ENCODE results near the gene TMEM170A.
A peak's percentile ranks its signal among the peaks of the same experiment; 100 is the strongest.
"Not testable (repeated sequence)": the region's sequence is repeated elsewhere in the genome, so short reads cannot be mapped to it uniquely, and the experiment has no call there.

The TMEM170A gene

GRCh38 chr16:75471723-75472633, 7.5 kb upstream of the TMEM170A start:
- no peak overlapping the region for H3K4me3 ChIP-seq (ENCODE audit: low read depth in 1 of 5, low read length in 5 of 5)
- no peaks in the 10 kb centered on the region for H3K36me3 ChIP-seq (ENCODE audit: control insufficient read depth in 5 of 5, insufficient read depth in 5 of 5, low read length in 5 of 5)
- H3K27ac ChIP-seq (ENCODE audit: low read depth, low read length) = no peak overlapping the region
- no peaks in the 10 kb centered on the region for H3K9me3 ChIP-seq (ENCODE audit: control insufficient read depth in 5 of 5, low read length in 5 of 5)
- no peaks in the 10 kb centered on the region for H3K27me3 ChIP-seq (ENCODE audit: control insufficient read depth in 5 of 5, insufficient read depth in 4 of 5, low read length in 5 of 5)
- no peak overlapping the region for H3K9ac ChIP-seq (ENCODE audit: low read length in 5 of 5)
- no peaks in the 10 kb centered on the region for H3K4me1 ChIP-seq (ENCODE audit: control insufficient read depth in 5 of 5, insufficient read depth in 5 of 5, low read length in 5 of 5)

- no peak overlapping the region for H3K9ac ChIP-seq (ENCODE audit: low read length in 5 of 5)
- H3K4me1 ChIP-seq (ENCODE audit: control insufficient read depth in 5 of 5, insufficient read depth in 5 of 5, low read length in 5 of 5) = peaks cover 1 to 15% (median 7%) of the 10 kb centered on the region in 5 donors
- no peaks in the 10 kb centered on the region for H3K27me3 ChIP-seq (ENCODE audit: control insufficient read depth in 5 of 5, insufficient read depth in 4 of 5, low read length in 5 of 5)
- no peaks in the 10 kb centered on the region for H3K36me3 ChIP-seq (ENCODE audit: control insufficient read depth in 5 of 5, insufficient read depth in 5 of 5, low read length in 5 of 5)
- no peak overlapping the region for H3K4me3 ChIP-seq (ENCODE audit: low read depth in 1 of 5, low read length in 5 of 5)
- H3K9me3 ChIP-seq (ENCODE audit: control insufficient read depth in 5 of 5, low read length in 5 of 5) = no peaks in the 10 kb centered on the region
- no peak overlapping the region for H3K27ac ChIP-seq (ENCODE audit: low read depth, low read length)
These were observed 2.3 kb upstream of the TMEM170A start for GRCh38 chr16:75466760-75467159.

GRCh38 chr16:75463389-75464121, 934 bp downstream of the TMEM170A start:
- Histone ChIP-seq H3K27ac (ENCODE audit: low read depth, low read length) (peak overlapping the region; percentile 84), H3K4me3 (ENCODE audit: low read depth in 1 of 5, low read length in 5 of 5) (peak overlapping the region; percentile 71 to 95 (median 81)), H3K9ac (ENCODE audit: low read length in 5 of 5) (peak overlapping the region; percentile 77 to 89 (median 86)), H3K4me1 (ENCODE audit: control insufficient read depth in 5 of 5, insufficient read depth in 5 of 5, low read length in 5 of 5) (peaks cover 1 to 15% (median 7%) of the 10 kb centered on the region in 5 donors)
- not testable (repeated sequence) for H3K9me3 ChIP-seq (ENCODE audit: control insufficient read depth in 5 of 5, low read length in 5 of 5); H3K36me3 ChIP-seq (ENCODE audit: control insufficient read depth in 5 of 5, insufficient read depth in 5 of 5, low read length in 5 of 5); H3K27me3 ChIP-seq (ENCODE audit: control insufficient read depth in 5 of 5, insufficient read depth in 4 of 5, low read length in 5 of 5)

GRCh38 chr16:75462806-75463205, 1.7 kb downstream of the TMEM170A start:
- H3K27ac ChIP-seq (ENCODE audit: low read depth, low read length) = no peak overlapping the region
- H3K9ac ChIP-seq (ENCODE audit: low read length in 5 of 5) = peak overlapping the region in 1 of 5 donors; percentile 30
- H3K27me3 ChIP-seq (ENCODE audit: control insufficient read depth in 5 of 5, insufficient read depth in 4 of 5, low read length in 5 of 5) = no peaks in the 10 kb centered on the region
- H3K9me3 ChIP-seq (ENCODE audit: control insufficient read depth in 5 of 5, low read length in 5 of 5) = no peaks in the 10 kb centered on the region
- H3K36me3 ChIP-seq (ENCODE audit: control insufficient read depth in 5 of 5, insufficient read depth in 5 of 5, low read length in 5 of 5) = no peaks in the 10 kb centered on the region
- H3K4me1 ChIP-seq (ENCODE audit: control insufficient read depth in 5 of 5, insufficient read depth in 5 of 5, low read length in 5 of 5) = peaks cover 1 to 15% (median 7%) of the 10 kb centered on the region in 5 donors
- H3K4me3 ChIP-seq (ENCODE audit: low read depth in 1 of 5, low read length in 5 of 5) = no peak overlapping the region

- Histone ChIP-seq H3K36me3 (ENCODE audit: control insufficient read depth in 5 of 5, insufficient read depth in 5 of 5, low read length in 5 of 5) (no peaks in the 10 kb centered on the region), H3K27me3 (ENCODE audit: control insufficient read depth in 5 of 5, insufficient read depth in 4 of 5, low read length in 5 of 5) (no peaks in the 10 kb centered on the region), H3K4me1 (ENCODE audit: control insufficient read depth in 5 of 5, insufficient read depth in 5 of 5, low read length in 5 of 5) (peaks cover 1 to 15% (median 7%) of the 10 kb centered on the region in 5 donors), H3K9me3 (ENCODE audit: control insufficient read depth in 5 of 5, low read length in 5 of 5) (no peaks in the 10 kb centered on the region), H3K27ac (ENCODE audit: low read depth, low read length) (no peak overlapping the region), H3K9ac (ENCODE audit: low read length in 5 of 5) (no peak overlapping the region), H3K4me3 (ENCODE audit: low read depth in 1 of 5, low read length in 5 of 5) (no peak overlapping the region)
These were observed 2.9 kb downstream of the TMEM170A start for GRCh38 chr16:75461575-75461974.

- Histone ChIP-seq H3K4me3 (ENCODE audit: low read depth in 1 of 5, low read length in 5 of 5) (no peak overlapping the region), H3K27me3 (ENCODE audit: control insufficient read depth in 5 of 5, insufficient read depth in 4 of 5, low read length in 5 of 5) (no peaks in the 10 kb centered on the region), H3K27ac (ENCODE audit: low read depth, low read length) (no peak overlapping the region), H3K36me3 (ENCODE audit: control insufficient read depth in 5 of 5, insufficient read depth in 5 of 5, low read length in 5 of 5) (no peaks in the 10 kb centered on the region), H3K9ac (ENCODE audit: low read length in 5 of 5) (no peak overlapping the region), H3K4me1 (ENCODE audit: control insufficient read depth in 5 of 5, insufficient read depth in 5 of 5, low read length in 5 of 5) (peaks cover 1 to 15% (median 7%) of the 10 kb centered on the region in 5 donors), H3K9me3 (ENCODE audit: control insufficient read depth in 5 of 5, low read length in 5 of 5) (no peaks in the 10 kb centered on the region)
These were observed 4.0 kb downstream of the TMEM170A start for GRCh38 chr16:75460446-75460845.

- Histone ChIP-seq H3K27ac (ENCODE audit: low read depth, low read length) (no peak overlapping the region), H3K27me3 (ENCODE audit: control insufficient read depth in 5 of 5, insufficient read depth in 4 of 5, low read length in 5 of 5) (no peaks in the 10 kb centered on the region), H3K9me3 (ENCODE audit: control insufficient read depth in 5 of 5, low read length in 5 of 5) (no peaks in the 10 kb centered on the region), H3K4me3 (ENCODE audit: low read depth in 1 of 5, low read length in 5 of 5) (no peak overlapping the region), H3K4me1 (ENCODE audit: control insufficient read depth in 5 of 5, insufficient read depth in 5 of 5, low read length in 5 of 5) (peaks cover 0 to 15% (median 7%) of the 10 kb centered on the region in 5 donors), H3K9ac (ENCODE audit: low read length in 5 of 5) (no peak overlapping the region), H3K36me3 (ENCODE audit: control insufficient read depth in 5 of 5, insufficient read depth in 5 of 5, low read length in 5 of 5) (no peaks in the 10 kb centered on the region)
These were observed 4.8 kb downstream of the TMEM170A start for GRCh38 chr16:75459691-75460090.

GRCh38 chr16:75458439-75458838, 6.0 kb downstream of the TMEM170A start:
- Histone ChIP-seq H3K4me1 (ENCODE audit: control insufficient read depth in 5 of 5, insufficient read depth in 5 of 5, low read length in 5 of 5) (peaks cover 0 to 13% (median 7%) of the 10 kb centered on the region in 5 donors), H3K9me3 (ENCODE audit: control insufficient read depth in 5 of 5, low read length in 5 of 5) (no peaks in the 10 kb centered on the region), H3K36me3 (ENCODE audit: control insufficient read depth in 5 of 5, insufficient read depth in 5 of 5, low read length in 5 of 5) (no peaks in the 10 kb centered on the region), H3K27me3 (ENCODE audit: control insufficient read depth in 5 of 5, insufficient read depth in 4 of 5, low read length in 5 of 5) (no peaks in the 10 kb centered on the region), H3K4me3 (ENCODE audit: low read depth in 1 of 5, low read length in 5 of 5) (no peak overlapping the region), H3K27ac (ENCODE audit: low read depth, low read length) (no peak overlapping the region), H3K9ac (ENCODE audit: low read length in 5 of 5) (no peak overlapping the region)

GRCh38 chr16:75458029-75458428, 6.5 kb downstream of the TMEM170A start:
- Histone ChIP-seq H3K27ac (ENCODE audit: low read depth, low read length) (no peak overlapping the region), H3K4me3 (ENCODE audit: low read depth in 1 of 5, low read length in 5 of 5) (no peak overlapping the region), H3K27me3 (ENCODE audit: control insufficient read depth in 5 of 5, insufficient read depth in 4 of 5, low read length in 5 of 5) (no peaks in the 10 kb centered on the region), H3K36me3 (ENCODE audit: control insufficient read depth in 5 of 5, insufficient read depth in 5 of 5, low read length in 5 of 5) (no peaks in the 10 kb centered on the region), H3K4me1 (ENCODE audit: control insufficient read depth in 5 of 5, insufficient read depth in 5 of 5, low read length in 5 of 5) (peaks cover 0 to 10% (median 4%) of the 10 kb centered on the region in 5 donors), H3K9ac (ENCODE audit: low read length in 5 of 5) (no peak overlapping the region), H3K9me3 (ENCODE audit: control insufficient read depth in 5 of 5, low read length in 5 of 5) (no peaks in the 10 kb centered on the region)

- Histone ChIP-seq H3K9ac (ENCODE audit: low read length in 5 of 5) (no peak overlapping the region), H3K9me3 (ENCODE audit: control insufficient read depth in 5 of 5, low read length in 5 of 5) (no peaks in the 10 kb centered on the region), H3K36me3 (ENCODE audit: control insufficient read depth in 5 of 5, insufficient read depth in 5 of 5, low read length in 5 of 5) (no peaks in the 10 kb centered on the region), H3K4me1 (ENCODE audit: control insufficient read depth in 5 of 5, insufficient read depth in 5 of 5, low read length in 5 of 5) (peaks cover 0 to 5% (median 4%) of the 10 kb centered on the region in 5 donors), H3K4me3 (ENCODE audit: low read depth in 1 of 5, low read length in 5 of 5) (no peak overlapping the region), H3K27me3 (ENCODE audit: control insufficient read depth in 5 of 5, insufficient read depth in 4 of 5, low read length in 5 of 5) (no peaks in the 10 kb centered on the region), H3K27ac (ENCODE audit: low read depth, low read length) (no peak overlapping the region)
These were observed 6.9 kb downstream of the TMEM170A start for GRCh38 chr16:75457485-75458021.

Measured in subcutaneous abdominal adipose tissue (tissue), 5 donors.